Measurements from ENCODE around the gene LEUTX. TPM values are rescaled to one million over a fixed set of nuclear protein-coding genes. Genes with fewer than 3 reads are reported as not detected.
"Not testable (repeated sequence)": the region's sequence is repeated elsewhere in the genome, so short reads cannot be mapped to it uniquely, and the experiment has no call there.

Gene LEUTX, protein sequence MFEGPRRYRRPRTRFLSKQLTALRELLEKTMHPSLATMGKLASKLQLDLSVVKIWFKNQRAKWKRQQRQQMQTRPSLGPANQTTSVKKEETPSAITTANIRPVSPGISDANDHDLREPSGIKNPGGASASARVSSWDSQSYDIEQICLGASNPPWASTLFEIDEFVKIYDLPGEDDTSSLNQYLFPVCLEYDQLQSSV
- not detected in 2 replicates for total RNA-seq (2014; rRNA removed)
- not detected for polyA plus RNA-seq (2012)

DNA sequence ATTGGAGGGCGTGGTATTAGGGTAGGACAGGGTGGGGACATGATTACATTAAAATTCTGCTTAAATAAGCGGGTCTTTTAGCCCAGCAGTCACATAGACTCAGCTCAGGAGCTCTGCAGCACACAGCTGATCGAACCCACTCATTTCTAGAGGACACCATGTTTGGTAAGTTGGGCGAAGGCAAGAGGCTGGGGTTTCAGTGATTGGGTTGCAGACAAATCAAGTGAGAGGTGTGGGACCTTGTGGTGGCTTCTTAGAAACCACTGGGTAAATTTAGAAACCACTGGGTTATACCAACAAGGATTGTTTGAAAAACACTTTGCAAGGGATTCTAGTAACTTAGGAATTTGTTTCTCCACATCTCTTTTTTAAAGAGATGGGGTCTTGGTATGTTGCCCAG is at the start of gene LEUTX:
TSS of gene LEUTX (plus strand) at position 92 of the 400 bp plus-strand sequence. CDS start at position 159, 67 bp downstream.
- DNase-seq (ENCODE audit: low read depth) = no peak

DNA sequence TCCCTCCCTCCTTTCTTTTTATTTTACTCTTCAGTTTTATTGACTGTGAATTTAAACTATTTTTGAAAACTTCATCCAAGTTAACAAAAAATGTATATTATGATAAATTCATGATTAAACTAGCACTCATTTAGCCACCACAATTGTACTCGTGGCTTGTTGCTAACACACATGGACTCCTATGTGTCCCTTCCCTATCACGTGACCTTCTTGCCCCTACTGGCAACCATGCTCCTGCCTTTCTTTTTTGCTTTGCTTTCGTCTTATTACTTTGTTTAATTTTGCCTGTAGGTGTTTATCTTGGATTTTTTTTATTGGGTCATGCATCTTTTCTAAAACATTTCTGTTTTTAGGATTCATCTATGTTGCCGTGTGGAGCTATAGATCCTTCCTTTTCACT is 49.1 kb upstream of the LEUTX start:
- DNase-seq (ENCODE audit: low read depth) = no peak

DNA sequence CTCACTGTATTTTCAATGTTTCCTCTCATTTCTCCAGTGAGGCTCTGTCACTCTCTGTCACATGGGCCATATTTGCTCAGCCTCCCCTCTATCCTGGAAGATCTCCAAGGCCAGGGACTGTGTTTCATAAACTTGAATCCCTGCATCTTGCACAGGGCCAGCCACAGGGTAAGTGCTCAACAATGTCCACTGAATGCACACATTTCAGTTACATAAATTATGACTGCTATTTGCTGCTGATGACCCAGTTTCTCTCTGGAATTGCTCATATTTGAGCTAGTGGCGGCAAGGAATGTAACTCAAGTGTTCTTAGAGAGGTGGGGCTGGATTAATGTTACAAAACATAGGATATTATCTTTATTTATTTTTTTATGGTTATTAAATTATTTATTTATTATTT is 47.0 kb upstream of the LEUTX start:
- no peak for DNase-seq (ENCODE audit: low read depth)

DNA sequence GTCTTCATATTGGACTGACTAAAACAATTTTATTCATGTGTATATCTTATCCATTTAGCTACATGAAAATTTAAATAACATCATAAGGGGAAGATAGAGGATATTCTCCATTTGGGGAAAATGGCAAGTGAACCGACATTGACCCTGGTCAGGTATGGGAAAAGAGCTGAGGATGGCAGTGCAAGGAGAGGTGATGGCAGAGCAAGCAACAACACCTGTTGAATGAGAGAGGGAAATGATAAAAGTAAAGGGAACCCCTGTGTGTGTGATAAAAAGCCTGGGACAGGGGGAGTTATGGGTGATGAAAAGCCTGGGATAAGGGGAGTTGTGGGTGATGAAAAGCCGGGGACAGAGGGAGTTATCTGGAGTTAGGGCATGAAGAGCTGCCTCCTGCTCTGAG is 44.8 kb upstream of the LEUTX start:
- no peak for DNase-seq (ENCODE audit: low read depth)

DNA sequence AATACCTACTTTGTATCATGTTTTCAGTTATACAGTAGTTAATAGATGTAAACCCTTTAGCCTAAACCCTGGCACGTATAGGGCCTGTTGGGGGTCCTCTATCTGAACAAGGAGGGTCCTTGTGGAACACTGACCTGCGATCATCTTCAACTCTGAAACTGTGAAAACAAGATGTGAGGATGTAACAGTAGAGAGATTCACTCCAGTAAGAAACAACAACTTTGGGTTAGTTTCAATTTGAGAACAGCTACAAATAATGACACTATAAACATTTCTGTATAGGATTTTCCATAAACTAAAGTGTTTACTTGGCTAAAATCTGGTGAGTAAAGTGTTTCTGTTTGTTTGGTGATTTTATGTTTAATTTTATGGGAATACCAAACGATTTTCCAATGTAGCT is 43.0 kb upstream of the LEUTX start:
- DNase-seq (ENCODE audit: low read depth) = no peak

DNA sequence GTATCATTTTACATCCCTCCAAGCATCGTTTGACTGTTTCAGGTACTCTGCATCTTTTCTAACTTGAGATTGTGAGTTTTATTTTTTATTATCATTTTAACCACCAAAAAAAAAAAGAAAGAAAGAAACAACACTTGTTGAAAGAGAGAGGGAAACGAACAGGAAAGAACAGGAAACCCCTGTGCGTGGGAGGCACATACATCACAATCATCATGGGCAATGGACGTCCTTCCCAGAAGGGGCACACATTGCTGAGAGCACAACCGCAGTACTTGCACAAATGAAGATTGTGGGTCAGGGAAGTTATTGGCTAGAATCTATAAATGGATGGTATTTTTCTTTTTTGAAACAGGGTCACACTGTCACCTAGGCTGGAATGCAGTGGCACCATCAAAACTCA is 42.6 kb upstream of the LEUTX start:
- DNase-seq (ENCODE audit: low read depth) = no peak

DNA sequence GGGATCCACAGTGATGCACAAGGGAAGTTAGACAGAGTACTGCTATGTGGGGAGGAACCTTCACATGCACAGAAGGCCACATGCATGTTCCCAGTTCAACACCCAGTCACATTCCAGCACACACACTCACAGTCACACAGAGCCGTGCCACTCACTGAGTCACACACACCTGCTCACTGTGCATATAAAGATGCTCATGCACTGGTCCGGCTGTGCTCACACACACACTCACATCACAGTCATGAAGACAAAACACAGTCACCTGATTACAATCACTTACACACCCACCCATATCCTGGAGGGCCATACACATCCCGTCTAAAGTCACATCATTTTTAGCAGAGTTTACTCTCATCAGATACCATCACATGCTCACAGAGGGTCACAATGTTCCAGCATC is 41.3 kb upstream of the LEUTX start:
- peak; percentile 1 for DNase-seq (ENCODE audit: low read depth)

DNA sequence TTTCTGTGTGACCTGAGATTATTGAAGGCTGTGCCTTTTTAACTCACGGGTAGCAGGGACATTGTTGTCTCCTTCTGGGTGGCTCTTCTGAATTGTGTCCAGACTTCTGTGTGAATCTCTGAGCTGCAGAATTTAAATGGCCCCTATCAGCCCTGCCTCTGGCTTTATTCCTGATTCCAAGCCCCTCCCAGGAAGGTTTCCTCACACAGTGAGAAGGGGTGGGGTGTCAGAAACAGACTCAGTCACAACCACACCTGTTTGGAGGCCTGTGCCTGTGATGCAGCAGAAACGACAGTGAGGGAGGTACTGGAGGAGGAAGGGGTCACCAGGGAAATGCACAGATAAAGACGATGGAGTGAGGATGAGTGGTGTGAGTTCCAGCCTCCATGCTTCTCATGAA is 40.8 kb upstream of the LEUTX start, which contains the start of gene CLC:
TSS of gene CLC (minus strand) at position 139 of the 400 bp plus-strand sequence. CDS start at position 62, 77 bp downstream.
- DNase-seq (ENCODE audit: low read depth) = no peak

DNA sequence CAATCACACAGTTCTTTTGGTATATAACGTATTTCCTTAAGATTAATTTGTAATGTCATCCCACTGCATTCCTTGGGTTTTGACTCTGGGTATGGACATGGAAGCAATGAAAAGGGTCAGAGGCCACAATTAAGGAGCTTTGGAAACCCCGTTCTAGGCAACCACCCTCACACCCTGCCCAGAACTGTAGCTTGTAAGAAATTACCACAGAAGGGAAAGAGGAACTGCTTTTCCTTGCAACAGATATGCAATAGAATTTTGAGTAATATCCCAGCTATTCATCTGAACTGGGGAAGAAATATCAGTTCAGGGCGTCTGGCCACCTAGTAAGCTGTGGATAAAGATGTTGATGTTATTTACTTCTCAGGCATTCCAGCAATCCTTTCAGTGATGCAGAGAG is 39.8 kb upstream of the LEUTX start:
- DNase-seq (ENCODE audit: low read depth) = no peak

DNA sequence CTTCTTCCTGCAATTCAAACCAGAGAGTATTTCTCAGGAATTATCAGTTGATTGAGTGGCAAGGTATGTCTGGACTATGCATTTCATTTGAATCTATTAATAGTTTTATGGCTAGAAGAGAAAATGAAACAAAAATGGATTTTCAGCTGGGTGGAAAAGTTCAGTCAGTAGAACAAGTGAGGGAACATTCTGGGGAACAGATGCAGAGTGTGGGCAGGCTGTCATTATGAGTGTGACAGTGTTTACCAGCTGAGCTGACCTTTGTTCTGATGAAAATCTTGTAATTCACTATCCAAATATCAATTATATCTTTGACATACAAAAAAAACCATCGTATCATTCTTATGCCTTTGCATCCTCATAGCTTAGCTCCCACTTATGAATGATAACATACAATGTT is 38.3 kb upstream of the LEUTX start:
- no peak for DNase-seq (ENCODE audit: low read depth)

DNA sequence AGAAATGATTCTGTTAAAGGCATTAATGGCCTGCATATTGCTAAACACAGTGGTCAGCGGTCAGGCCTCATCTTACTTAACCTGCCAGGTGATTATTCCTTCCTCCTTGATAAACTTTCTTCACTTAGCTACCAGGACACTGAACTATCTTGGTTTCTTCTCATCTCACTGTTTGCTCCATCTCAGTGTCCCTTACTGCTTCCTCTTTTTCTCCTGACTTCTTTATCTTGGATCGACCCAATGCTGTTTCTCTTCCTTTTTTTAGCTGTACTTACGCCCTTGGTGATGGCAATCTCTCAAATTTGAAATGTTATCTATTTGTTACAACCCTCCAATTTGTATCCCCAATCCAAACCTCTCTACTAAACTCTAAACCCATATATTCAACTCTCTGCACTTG is 33.0 kb upstream of the LEUTX start:
- DNase-seq (ENCODE audit: low read depth) = no peak

DNA sequence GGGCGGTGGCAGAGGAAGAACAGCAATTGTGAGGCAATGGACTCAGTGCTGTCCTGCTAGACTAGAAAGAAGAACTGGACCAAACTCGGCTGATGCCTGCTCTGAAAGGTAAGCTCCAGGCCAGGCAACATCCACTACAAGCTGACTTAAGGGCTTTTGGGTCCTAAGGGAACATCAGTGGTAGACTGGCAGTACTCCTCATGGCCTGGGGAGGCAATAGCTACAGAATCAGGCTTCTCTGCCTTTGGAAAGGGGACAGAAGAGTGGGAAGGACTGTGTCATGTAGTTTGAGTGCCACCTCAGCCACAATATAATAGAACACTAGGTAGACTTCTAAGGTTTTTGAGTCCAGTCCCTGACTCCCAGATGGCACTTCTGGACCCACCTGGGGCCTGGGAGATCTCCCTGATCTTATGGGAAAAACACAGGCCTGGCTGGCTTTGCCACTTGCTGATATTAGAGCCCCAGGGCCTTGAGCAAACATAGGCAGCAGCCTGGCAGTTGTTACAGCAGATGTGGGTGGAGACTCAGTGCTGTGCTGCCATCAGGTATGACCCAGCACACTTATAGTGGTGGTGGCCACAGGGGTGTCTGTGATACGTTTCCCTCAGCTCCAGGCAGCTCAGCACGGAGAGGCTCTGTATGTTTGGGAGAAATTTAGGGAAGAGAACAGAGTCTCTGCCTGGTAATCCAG is 31.7 kb upstream of the LEUTX start:
- DNase-seq (ENCODE audit: low read depth) = no peak

DNA sequence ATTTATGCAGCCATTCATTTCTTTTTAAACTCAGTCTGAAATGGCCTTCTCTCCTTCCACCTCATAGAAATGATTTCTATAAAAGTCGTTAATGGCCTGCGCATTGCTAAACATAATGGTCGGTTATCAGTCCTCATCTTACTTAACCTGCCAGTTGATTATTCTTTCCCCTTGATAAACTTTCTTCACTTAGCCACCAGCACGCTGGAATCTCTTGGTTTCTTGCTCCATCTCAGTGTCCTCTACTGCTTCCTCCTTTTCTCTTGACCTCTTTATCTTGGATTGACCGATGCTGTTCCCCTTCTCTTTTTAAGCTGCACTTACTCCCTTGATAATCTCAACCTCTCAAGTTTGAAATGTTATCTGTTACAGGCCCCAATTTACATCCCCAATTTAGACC is 28.7 kb upstream of the LEUTX start:
- DNase-seq (ENCODE audit: low read depth) = no peak

DNA sequence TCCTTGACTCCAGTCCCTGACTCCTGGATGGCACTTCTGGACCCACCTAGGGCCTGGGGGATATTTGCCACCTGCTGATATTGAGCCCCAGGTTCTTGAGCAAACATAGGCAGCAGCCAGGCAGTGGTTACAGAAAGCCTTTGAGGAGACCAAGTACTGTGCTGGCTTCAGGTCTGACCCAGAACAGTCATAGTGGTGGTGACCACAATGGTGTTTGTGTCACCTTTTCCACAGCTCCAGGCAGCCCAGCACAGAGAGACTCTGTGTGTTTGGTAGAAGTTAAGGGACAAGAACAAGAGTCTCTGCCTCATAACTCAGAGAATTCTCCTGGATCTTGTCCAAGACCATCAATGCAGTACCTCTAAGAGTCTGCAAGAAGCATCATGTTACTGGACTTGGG is 26.3 kb upstream of the LEUTX start:
- DNase-seq (ENCODE audit: low read depth) = no peak

DNA sequence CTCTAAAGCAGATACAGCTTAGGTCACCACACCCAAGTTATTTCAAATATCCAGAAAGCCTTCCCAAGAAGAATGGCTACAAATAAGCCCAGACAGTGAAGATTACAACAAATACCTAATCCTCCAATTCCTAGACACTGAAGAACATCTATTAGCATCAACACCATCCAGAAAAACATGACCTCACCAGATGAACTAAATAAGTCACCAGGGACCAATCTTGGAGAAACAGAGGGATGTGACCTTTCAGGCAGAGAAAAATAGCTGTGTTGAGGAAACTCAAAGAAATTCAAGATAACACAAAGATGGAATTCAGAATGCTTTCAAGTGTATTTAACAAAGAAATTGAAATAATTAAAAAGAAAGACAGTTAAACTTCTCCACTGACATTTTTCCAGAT is 25.9 kb upstream of the LEUTX start:
- DNase-seq (ENCODE audit: low read depth) = no peak

DNA sequence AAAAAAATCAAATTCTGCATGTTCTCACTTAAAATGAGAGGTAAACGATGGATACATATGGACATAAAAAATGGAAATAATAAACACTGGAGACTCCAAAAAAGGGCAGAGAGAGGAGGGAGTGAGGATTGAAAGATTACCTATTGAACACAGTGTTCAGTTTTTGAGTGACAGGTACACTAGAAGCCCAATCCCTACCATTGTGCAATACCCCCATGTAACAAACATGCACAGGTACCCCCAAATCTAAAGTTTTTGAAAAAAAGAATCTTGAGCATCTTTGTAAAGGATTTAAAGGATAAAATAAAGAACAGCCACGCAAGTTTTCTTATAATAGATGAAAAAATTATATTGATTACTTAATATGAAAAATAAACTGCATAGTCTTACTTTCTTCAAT is 24.1 kb upstream of the LEUTX start:
- DNase-seq (ENCODE audit: low read depth) = no peak

DNA sequence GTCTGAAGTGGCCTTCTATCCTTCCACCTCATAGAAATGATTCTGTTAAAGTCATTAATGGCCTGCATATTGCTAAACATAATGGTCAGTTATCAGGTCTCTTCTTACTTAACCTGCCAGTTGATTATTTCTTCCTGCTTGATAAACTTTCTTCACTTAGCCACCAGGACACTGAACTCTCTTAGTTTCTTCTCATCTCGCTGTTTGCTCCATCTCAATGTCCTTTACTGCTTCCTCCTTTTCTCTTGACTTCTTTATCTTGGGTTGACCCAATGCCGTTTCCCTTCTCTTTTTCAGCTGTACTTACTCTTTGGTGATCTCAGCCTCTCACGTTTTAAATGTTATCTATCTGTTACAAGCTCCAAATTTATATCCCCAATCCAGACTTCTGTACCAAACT is 23.7 kb upstream of the LEUTX start:
- DNase-seq (ENCODE audit: low read depth) = no peak

DNA sequence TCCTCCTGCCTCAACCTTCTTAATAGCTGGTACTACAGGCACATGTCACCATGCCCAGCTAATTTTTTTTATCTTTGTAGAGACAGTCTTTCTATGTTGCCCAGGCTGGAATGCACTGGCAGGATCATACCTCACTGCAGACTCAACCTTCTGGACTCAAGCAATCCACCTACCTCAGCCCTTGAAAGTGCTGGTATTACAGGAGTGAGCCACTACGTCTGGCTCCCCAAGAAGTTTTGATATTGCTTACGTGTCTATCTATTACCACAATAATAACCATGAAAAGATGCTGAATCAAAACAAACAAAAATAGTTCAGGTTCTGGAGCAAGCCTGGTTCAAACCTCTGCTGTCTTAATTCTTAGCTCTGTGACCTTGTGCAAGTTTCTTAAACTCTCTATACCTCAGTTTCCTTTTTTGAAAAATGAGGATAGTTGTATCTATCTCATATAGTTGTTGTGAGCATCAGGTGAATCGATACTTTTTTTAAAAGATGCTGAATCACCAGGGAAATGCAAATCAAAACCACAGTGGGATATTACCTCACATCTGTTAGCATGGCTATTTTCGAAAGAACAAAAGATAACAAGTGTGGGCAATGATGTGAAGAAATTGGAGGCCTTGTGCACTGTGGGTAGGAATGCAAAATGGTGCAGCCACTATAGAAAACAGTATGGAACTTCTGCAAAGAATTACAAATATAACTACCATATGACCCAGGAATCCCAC is 19.0 kb upstream of the LEUTX start:
- DNase-seq (ENCODE audit: low read depth) = no peak

DNA sequence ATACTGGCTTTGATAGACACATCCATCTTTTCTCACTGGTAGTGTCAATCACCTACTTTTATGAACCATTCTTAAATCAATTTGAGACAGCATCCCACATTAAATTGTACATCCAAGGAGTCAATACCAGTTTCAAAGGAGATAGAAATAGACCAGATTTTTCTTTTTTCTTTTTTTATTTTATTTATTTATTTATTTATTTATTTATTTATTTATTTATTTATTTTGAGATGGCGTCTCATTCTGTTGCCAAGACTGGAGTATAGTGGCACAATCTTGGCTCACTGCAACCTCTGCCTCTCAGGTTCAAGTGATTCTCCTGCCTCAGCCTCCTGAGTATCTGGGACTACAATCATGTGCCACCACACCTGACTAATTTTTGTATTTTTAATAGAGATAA is 16.8 kb upstream of the LEUTX start:
- not testable (repeated sequence) for DNase-seq (ENCODE audit: low read depth)

DNA sequence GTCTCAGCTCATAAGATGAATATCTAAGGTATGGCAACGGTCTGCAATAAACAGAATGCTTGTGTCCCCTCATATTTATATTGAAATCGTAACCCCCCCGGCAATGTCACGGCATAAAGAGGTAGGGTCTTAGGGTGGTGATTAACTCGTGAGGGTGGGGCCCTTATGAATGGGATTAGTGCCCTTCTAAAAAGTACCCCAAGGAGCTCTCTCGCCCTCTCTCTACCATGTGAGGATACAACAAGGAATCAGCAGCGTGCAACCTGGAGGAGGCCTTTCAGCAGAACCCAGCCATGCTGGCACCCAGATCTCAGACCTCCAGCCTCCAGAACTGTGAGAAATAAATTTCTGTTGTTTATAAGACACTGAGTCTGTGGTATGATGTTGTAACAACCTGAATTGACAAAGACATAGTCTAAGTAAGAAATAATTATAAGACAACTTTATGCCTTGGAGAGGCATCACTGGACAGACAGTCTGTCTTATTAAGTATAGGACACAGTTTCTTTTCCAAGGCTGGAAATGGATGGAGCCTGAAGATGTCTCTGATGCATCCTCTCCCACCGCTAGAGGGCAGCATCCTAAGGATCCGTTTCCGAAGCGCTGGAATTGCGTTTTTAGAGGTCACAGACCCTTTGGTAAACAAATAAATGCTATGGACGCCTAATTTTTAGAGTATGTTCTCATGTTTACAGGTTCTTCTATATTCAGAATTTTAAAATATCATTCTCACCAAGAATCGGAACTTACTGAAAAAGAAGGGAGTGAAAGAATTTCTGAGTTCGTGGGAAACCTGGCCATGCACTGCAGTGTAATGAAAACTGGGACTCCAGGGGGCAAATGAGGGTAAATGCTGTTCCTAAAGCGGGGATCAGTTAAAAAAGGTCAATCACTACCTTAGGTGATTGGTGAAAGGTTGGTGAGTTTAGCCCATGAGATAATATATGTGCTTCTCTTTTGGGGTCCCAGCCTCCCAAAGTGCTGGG is 13.3 kb upstream of the LEUTX start:
- peak; percentile 38 for DNase-seq (ENCODE audit: low read depth)

DNA sequence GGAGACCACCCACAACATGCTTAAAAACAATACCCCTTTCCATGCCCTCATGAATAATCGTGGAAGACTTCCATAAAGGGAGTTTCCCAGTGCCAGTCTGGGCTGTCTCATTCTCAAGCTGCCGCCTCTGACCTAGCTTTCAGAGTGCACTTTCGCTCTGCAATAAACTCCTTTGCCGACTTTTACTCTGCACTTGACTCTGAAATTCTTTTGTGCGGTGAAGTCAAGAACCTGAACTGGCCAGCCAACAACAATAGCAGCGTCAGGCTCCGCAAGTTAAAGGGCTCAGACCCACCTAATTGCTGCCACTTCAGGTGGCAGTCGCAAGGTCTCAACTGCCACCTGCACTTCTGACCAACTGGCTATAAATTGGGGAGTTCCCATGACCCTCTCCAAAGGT is 10.3 kb upstream of the LEUTX start:
- DNase-seq (ENCODE audit: low read depth) = no peak

DNA sequence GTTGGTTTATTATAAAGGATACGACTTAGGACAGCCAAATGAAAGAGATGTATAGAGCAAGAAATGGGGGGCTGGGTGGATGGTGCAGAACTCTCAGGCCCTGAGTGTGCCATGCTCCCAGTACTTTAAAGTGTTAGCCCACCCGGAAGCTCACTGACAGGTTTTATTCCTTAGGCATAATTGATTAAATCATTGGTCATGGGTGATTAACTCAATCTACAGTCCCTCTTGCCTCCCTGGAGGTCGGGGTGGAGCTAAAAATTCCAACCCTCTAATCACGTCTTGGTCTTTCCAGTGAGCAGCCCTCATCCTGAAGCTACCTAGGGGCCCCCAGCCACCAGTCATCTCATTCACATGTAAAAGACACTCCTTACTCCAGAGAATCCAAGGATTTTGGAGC is 9.9 kb upstream of the LEUTX start:
- no peak for DNase-seq (ENCODE audit: low read depth)

Data from LHCN-M2 (cell line).